Stimulated activated CD8-positive, alpha-beta memory T cell treated with anti-CD3 and anti-CD28 coated beads, Interleukin-4, amount 100 ng/mL, for 4 hours (primary cell): Measurements from ENCODE around the gene TIGAR.

Experiments
- DNase-seq, 2 donors: peaks; one replicate each; pipeline ENCODE4 v3.0.0-alpha.2; 2020; ENCODE audit warnings: low read depth in 2 of 2, low spot score in 1 of 2

The TIGAR gene

GRCh38 chr12:4282103-4282891 is 38.7 kb upstream of the TIGAR start:
- DNase-seq, result no peak

DNA sequence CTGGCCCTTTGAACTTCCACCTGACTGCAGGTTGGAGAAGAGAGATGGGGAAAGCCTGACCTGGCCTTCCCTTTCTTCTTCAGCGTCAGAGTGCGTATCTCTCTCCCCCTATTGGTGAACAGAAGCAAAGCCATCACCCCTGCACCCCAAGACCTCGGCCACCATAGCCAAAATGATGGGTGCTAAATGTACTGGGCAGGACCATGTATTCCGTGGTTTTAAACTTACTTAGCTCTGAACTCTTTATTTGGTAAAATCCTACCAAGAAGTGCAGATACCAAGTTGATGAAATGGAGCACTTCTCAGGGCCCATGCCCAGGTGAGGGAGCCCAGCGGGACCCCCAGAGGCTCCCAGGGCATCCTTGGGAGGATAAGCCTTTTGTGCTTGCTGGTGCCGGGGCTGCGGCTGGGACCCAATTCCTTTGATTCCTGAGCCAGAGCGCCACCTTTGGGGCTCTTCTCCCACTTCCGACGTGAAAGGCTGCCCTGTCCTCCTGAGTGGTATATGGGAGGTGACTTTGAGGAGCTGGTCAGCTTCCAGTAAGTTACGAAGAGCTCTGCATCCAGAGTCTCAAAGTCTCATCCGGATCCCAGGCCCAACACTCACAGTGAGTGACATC is 38.0 kb upstream of the TIGAR start:
- no peak for DNase-seq

DNA sequence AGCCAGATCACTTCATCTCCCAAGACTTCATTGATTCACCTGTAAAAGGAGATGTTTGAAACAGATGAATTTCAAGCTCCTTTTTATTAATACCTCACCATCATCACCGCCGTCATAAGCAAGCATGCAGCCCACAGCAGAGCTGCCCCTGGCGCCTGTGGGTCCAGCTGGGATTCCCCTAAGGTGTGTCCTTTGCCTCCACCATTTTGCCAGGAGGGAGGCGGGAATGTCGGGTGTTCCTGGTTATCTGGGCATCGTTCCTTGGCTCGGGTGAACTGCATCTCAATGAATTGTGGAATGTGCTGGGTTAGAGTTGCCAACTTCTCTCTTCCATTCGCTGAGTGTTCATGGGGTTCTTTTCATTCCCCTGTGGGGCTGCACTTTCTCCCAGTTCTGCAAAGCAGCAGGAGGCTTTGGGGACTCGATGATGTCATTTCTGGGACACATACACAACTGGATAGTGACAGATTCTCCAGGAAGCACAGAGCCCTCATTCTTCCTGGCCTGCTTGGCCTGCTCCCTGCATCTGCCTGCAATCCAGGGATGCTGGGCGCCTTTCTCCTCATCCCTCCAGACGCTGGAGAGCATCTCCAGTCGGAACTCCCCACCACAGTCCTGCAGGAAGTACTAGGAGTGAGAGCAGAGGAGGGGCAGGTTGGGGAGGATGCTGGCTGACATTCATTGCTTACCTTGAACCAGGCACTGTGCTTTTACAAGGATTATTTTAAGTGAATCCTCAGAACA is 37.3 kb upstream of the TIGAR start:
- no peak for DNase-seq

GRCh38 chr12:4284306-4284705 is 36.7 kb upstream of the TIGAR start:
- no peak for DNase-seq

DNA sequence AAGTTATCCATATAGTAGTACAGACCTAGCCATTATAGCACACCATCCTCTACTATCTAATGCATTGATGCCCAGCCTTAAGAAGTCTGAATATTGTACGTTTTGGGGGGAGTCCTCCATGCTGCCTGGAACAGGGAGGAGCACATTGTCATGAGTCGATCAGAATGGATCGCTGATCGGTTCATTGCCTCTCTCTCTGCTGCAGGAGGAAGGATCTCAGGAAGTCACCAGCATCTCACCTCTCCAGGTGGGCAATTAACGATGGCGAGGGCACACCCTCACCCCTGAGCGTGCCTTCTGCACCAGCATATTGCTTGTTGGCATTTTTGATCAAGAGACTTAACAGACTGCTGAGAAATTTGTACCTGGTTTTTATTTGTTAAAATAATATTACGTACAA is 35.9 kb upstream of the TIGAR start:
- DNase-seq, result no peak

GRCh38 chr12:4286228-4286627 is 34.8 kb upstream of the TIGAR start:
- DNase-seq, result no peak

GRCh38 chr12:4286771-4287317 is 34.2 kb upstream of the TIGAR start:
- DNase-seq, result no peak

GRCh38 chr12:4287325-4288211 is 33.4 kb upstream of the TIGAR start:
- no peak for DNase-seq

DNA sequence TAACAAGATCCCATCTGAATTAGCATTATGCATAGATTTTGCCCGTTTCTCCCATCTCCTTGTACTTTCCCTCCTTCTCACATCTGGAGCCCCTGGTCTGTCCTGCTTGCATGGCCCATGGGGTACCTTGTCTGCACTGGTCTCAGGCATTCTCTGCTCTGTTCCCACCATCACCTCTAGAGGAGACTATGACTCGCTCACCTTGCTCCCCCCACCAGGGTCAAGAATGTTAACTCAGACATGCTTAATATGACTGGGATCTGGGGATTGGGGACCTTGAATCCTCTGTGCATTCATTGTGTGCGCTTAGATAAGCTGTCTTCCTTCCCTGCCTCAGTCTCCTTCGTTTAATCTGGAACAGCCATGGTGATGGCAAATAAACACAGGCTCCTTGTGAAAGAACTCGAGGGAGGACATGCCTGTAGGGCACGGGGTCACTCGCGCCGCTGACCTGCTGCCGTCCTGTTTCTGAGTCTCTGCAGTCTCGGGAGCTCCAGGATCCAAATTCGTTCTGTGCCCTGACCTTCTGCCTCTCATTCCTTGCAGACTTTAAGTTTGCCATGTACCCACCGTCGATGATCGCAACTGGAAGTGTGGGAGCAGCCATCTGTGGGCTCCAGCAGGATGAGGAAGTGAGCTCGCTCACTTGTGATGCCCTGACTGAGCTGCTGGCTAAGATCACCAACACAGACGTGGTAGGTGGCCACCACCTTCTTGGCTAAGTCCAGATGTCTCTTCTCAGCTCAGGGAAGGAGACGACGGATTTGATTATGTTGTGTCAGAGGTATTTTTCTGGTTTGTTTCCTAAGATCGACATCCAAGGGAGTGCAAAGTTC is 32.5 kb upstream of the TIGAR start:
- DNase-seq, result no peak

- DNase-seq, result no peak
Measured at GRCh38 chr12:4289231-4289878, 31.7 kb upstream of the TIGAR start.

DNA sequence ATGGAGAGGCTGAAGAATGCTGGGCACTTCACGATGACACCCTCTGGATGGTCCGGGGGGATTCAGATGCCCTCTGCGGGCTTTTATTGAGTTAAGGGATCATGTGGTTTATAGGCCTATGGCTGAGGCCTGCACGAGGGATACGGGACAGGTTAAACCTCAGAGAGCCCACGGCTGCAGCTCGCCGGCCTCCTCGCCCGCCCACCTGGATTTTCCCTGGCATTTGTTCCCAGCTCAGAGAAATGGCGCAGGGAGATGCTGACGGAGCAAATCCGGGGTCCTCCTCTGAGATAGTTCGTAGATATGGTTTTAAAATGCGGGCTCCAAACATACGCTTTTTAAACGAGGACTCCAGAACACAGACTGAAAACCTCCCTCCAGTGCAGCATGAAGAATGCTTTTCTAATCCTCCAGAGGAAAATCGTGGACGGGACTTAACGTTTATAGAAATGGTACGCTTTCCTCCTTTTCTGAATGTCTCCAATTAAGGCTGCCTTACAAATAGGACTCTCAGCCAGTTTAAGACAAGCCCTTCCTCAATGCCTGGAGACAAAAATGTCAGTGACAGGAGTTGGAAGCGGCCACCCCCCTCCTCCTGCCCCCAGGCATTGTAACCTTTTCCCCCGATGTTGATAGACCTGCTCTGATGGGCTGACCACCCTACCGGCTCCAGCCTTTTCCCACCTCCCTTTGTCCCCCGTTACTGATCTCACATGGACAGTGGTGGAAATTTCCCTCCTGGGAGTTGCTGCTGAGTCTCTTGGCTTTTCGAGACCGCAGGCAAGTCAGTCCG is 30.8 kb upstream of the TIGAR start:
- no peak for DNase-seq

DNA sequence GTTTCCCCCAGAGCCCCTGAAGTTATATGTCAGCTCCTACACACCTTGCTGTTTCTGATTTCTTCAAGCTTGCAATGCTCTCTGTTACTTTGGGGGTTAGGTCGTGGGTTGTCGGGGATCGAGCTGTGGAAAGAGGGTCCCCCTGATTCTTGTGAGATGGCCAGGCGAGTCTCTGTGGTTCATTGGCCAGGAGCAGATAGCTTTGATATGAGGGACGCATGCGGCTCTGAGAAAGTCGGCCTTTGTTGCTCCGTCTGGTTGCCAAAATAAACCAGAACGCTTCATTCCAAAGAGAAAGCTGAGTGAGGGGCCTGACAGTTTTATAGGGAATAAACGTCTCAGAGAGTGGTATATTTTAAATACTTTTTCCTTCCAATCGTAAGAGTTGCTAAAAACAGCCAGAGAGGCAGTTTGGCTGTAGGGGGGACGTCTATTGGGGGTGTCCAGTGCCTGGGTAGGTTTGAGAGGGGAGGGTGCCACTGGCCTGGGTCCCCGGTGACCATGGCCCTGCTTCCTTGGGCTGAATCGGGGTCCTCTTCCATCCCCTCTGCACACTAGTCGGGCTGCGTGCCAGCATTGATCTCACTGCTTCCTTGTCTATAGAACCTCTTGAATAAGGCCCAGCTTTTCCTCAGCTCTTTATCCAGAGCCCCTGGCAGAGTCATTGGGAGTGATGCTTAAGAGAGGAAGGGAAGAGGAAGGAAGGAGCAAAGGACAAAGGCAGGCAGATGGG is 28.5 kb upstream of the TIGAR start:
- DNase-seq, result no peak

DNA sequence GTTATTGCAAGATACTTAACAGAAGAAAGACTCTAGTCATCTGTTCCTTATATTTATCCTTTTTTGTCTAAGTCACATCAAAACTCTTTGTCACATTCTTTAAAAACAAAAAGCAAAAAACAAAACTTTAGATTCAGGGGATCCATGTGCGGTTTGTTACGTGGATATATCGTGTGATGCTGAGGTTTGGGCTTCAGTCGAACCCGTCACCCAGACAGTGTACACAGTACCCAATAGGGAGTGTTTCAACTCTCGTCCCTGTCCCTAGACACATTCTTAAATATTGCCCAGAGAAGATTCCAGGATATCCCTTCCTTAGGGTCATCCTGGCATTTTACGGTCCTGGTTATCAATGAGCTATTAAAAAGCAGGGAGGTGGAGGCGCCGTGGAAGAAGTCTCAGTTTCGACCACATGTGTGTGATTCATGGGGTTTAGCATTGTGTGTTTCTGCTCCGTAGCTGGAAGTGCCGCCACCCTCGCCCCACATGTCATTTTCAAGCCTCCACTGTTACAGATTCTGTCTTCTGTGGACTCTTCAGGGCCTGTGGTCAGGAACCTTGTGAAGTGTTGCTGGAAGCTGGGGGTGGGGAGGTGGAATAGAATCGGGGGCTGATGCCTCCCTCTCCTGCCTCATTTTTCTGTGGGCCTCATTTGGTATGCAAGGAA is 27.6 kb upstream of the TIGAR start:
- peak in 1 of 2 donors; percentile 8 for DNase-seq

GRCh38 chr12:4293966-4294505 is 27.0 kb upstream of the TIGAR start:
- DNase-seq, result no peak

- no peak for DNase-seq
Measured at GRCh38 chr12:4296751-4297150, 24.3 kb upstream of the TIGAR start.

DNA sequence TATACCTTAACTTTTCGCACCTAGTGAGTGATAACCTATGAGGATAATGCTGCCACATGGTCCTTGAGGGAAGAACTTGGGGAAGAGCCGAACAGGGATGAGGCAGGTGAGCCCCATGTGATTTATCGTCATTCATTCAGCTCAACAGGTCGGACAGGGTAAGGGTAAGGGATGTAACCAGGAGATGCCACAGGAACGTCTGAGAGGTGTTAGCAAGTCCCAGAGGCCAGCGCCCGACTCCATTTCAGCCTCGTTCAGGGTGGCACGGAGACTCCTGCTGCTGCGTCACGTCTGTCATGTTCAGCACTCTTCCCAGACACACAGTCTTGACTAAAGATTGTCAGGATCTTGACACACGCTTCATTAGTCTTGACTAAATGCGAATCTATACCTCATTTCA is 23.4 kb upstream of the TIGAR start:
- DNase-seq, result no peak

GRCh38 chr12:4300883-4301282 is 20.1 kb upstream of the TIGAR start:
- DNase-seq, result no peak
